ENCODE measurements around the gene C2orf49. TPM values are rescaled to one million over a fixed set of nuclear protein-coding genes. Genes with fewer than 3 reads are reported as not detected.

C2orf49 gene
- total RNA-seq, 1 experiment from 2014 or later, result 24.8 TPM

- TF ChIP-seq EZH2 (IDR thresholded peaks at IDR 0.05; ENCODE audit: borderline replicate concordance, low read depth, low read length, poor library complexity, severe bottlenecking), result no peak
- TF ChIP-seq CTCF (conservative IDR thresholded peaks at IDR 0.05; ENCODE audit: low read depth, low read length), result no peak
- Histone ChIP-seq H3K4me1 (ENCODE audit: insufficient read depth, low read length, poor library complexity, severe bottlenecking) (peaks cover 14% of the 10 kb centered on the region), H3K4me3 (ENCODE audit: low read depth, low read length, poor library complexity, severe bottlenecking) (no peak overlapping the region), H3K36me3 (ENCODE audit: insufficient read depth, low read length, poor library complexity, severe bottlenecking) (no peaks in the 10 kb centered on the region), H3K27ac (ENCODE audit: low read depth, low read length, poor library complexity, severe bottlenecking) (no peak overlapping the region), H3K9me3 (ENCODE audit: low read depth, low read length, poor library complexity, severe bottlenecking) (no peaks in the 10 kb centered on the region), H3K27me3 (replicated peaks; ENCODE audit: insufficient read depth, low read depth, low read length, poor library complexity) (no peaks in the 10 kb centered on the region)
- ChIA-PET POLR2A (ENCODE audit: low non-redundant PET) (interaction anchor here (0.6 kb wide), 1 partner anchor 847 kb away, joined by 3 read pairs; no protein-coding TSS in a partner anchor), CTCF (no interaction called here)
- intact Hi-C loops (cut with micrococcal nuclease; ENCODE audit: unreplicated experiment), result no loop called here
- no peak for DNase-seq (ENCODE audit: low spot score)
- BruUV-seq (replicated peaks), result no TSS peak
Observed at GRCh38 chr2:105321875-105322646, 15.3 kb upstream of the C2orf49 start.

- Histone ChIP-seq H3K4me3 (ENCODE audit: low read depth, low read length, poor library complexity, severe bottlenecking) (no peak overlapping the region), H3K4me1 (ENCODE audit: insufficient read depth, low read length, poor library complexity, severe bottlenecking) (peaks cover 14% of the 10 kb centered on the region), H3K27ac (ENCODE audit: low read depth, low read length, poor library complexity, severe bottlenecking) (no peak overlapping the region), H3K9me3 (ENCODE audit: low read depth, low read length, poor library complexity, severe bottlenecking) (no peaks in the 10 kb centered on the region), H3K36me3 (ENCODE audit: insufficient read depth, low read length, poor library complexity, severe bottlenecking) (no peaks in the 10 kb centered on the region), H3K27me3 (replicated peaks; ENCODE audit: insufficient read depth, low read depth, low read length, poor library complexity) (no peaks in the 10 kb centered on the region)
- ChIA-PET CTCF (no interaction called here), POLR2A (ENCODE audit: low non-redundant PET) (no interaction called here)
- no peak for DNase-seq (ENCODE audit: low spot score)
- TF ChIP-seq EZH2 (IDR thresholded peaks at IDR 0.05; ENCODE audit: borderline replicate concordance, low read depth, low read length, poor library complexity, severe bottlenecking), result no peak
- TF ChIP-seq CTCF (conservative IDR thresholded peaks at IDR 0.05; ENCODE audit: low read depth, low read length), result no peak
- intact Hi-C loops (cut with micrococcal nuclease; ENCODE audit: unreplicated experiment), result no loop called here
- no TSS peak for BruUV-seq (replicated peaks)
Observed at GRCh38 chr2:105323111-105323510, 14.2 kb upstream of the C2orf49 start.

- H3K27me3 ChIP-seq (replicated peaks; ENCODE audit: insufficient read depth, low read depth, low read length, poor library complexity), result no peaks in the 10 kb centered on the region
- H3K4me1 ChIP-seq (ENCODE audit: insufficient read depth, low read length, poor library complexity, severe bottlenecking), result peaks cover 20% of the 10 kb centered on the region
- BruUV-seq (replicated peaks), result no TSS peak
- H3K4me3 ChIP-seq (ENCODE audit: low read depth, low read length, poor library complexity, severe bottlenecking), result no peak overlapping the region
- TF ChIP-seq EZH2 (IDR thresholded peaks at IDR 0.05; ENCODE audit: borderline replicate concordance, low read depth, low read length, poor library complexity, severe bottlenecking), result no peak
- TF ChIP-seq CTCF (conservative IDR thresholded peaks at IDR 0.05; ENCODE audit: low read depth, low read length), result no peak
- H3K27ac ChIP-seq (ENCODE audit: low read depth, low read length, poor library complexity, severe bottlenecking), result no peak overlapping the region
- no peaks in the 10 kb centered on the region for H3K9me3 ChIP-seq (ENCODE audit: low read depth, low read length, poor library complexity, severe bottlenecking)
- ChIA-PET POLR2A (ENCODE audit: low non-redundant PET) (no interaction called here), CTCF (no interaction called here)
- intact Hi-C loops (cut with micrococcal nuclease; ENCODE audit: unreplicated experiment), result no loop called here
- no peak for DNase-seq (ENCODE audit: low spot score)
- no peaks in the 10 kb centered on the region for H3K36me3 ChIP-seq (ENCODE audit: insufficient read depth, low read length, poor library complexity, severe bottlenecking)
Observed at GRCh38 chr2:105324101-105324500, 13.2 kb upstream of the C2orf49 start.
